Stimulated activated CD4-positive, alpha-beta T cell treated with anti-CD3 and anti-CD28 coated beads, Interleukin-4, amount 100 ng/mL, for 48 hours (primary cell): Measurements from ENCODE around the gene CAMK2B.
"Not testable (repeated sequence)": the region's sequence is repeated elsewhere in the genome, so short reads cannot be mapped to it uniquely, and the experiment has no call there.

Experiments used
- DNase-seq, 2 donors: peaks; one replicate each; pipeline ENCODE4 v3.0.0-alpha.2; 2020; ENCODE audit warnings: low read depth in 2 of 2

The CAMK2B gene

GRCh38 chr7:44172803-44173424 is 152.5 kb downstream of the CAMK2B start:
- DNase-seq = no peak

GRCh38 chr7:44172352-44172751 is 153.0 kb downstream of the CAMK2B start:
- no peak for DNase-seq

GRCh38 chr7:44171901-44172300 is 153.5 kb downstream of the CAMK2B start:
- DNase-seq = not testable (repeated sequence)

DNA sequence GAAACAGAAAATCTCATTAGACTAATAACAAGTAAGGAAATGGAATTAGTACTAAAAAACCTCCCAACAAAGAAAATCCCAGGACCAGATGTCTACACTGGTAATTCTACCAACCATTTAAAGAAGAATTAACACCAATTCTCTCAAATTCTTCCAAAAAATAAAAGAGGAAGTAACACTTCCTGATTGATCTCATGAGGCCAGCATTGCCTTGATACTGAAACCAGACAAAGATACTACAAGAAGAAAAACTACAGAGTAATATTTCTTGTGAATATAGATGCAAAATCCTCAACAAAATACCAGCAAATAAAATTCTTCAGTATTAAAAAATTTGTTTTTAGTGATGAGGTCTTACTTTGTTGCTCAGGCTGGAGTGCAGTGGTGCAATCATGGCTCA is 157.5 kb downstream of the CAMK2B start:
- DNase-seq = no peak
